SK-N-SH (cell line): ENCODE measurements around the gene BCAS3. TPM values are rescaled to one million over a fixed set of nuclear protein-coding genes. Genes with fewer than 3 reads are reported as not detected.

Experiments used
- CTCF ChIA-PET: fragments of 300-600, 350-600 bp; formaldehyde crosslinking; extraction: SDS; loops from one replicate; lab custom pipeline; 2021; lab: Yijun Ruan, JAX
- POLR2A ChIA-PET: fragments of 350-600 bp; sonication (Branson Sonifier 250); formaldehyde crosslinking; extraction: SDS; loops from one replicate; lab custom pipeline; 2020; ENCODE audit warnings: antibody characterized with exemption, inconsistent platforms; lab: Yijun Ruan, JAX
- DNase-seq: peaks from one replicate; pipeline ENCODE4 v3.0.0; 2012
- H2AFZ ChIP-seq: fragments of 200-600 bp; sonication (generic); 2 replicates; pipeline ENCODE4 v1.8.1; 2016; ENCODE audit warnings: antibody characterized with exemption, mild to moderate bottlenecking, low read depth
- H3F3A ChIP-seq: fragments of 200-600 bp; sonication (generic); replicated peaks from 2 replicates; pipeline ENCODE3; 2016; ENCODE audit warnings: antibody characterized with exemption, mild to moderate bottlenecking; ENCODE audit not compliant: insufficient read depth
- H3K27ac ChIP-seq, 2 experiments: fragments of 200-500 bp in 1 of 2; fragments of 200-600 bp in 1 of 2; sonication (Bioruptor generic) in 1 of 2; sonication (generic), shearing (Covaris generic) in 1 of 2; 2 replicates each; pipeline versions ENCODE4 v1.5.1 to v1.6.1; 2014 to 2016; ENCODE audit warnings: low read depth in 2 of 2, inconsistent platforms in 1 of 2, low read length in 1 of 2, mild to moderate bottlenecking in 1 of 2, mixed read lengths in 1 of 2
- H3K27me3 ChIP-seq: fragments of 200-600 bp; sonication (generic), shearing (Covaris generic); 2 replicates; pipeline ENCODE4 v1.6.1; 2016; ENCODE audit warnings: mixed run types; ENCODE audit not compliant: insufficient read depth
- H3K36me3 ChIP-seq, 2 experiments: fragments of 200-500 bp in 1 of 2; fragments of 200-600 bp in 1 of 2; sonication (Bioruptor generic) in 1 of 2; sonication (generic) in 1 of 2; replicated peaks in 1 of 2; 2 replicates each; pipeline versions ENCODE3 to v1.5.1; 2014 to 2016; ENCODE audit warnings: low read length in 1 of 2, mild to moderate bottlenecking in 1 of 2; ENCODE audit not compliant: insufficient read depth in 2 of 2, control insufficient read depth in 1 of 2
- H3K4me1 ChIP-seq, 2 experiments: fragments of 200-500 bp in 1 of 2; fragments of 200-600 bp in 1 of 2; sonication (Bioruptor generic) in 1 of 2; sonication (generic), shearing (Covaris generic) in 1 of 2; 2 replicates each; pipeline versions ENCODE4 v1.5.1 to v1.6.1; 2014 to 2016; ENCODE audit warnings: low read depth in 1 of 2, low read length in 1 of 2, mixed run types in 1 of 2; ENCODE audit not compliant: insufficient read depth in 2 of 2, control insufficient read depth in 1 of 2
- H3K4me2 ChIP-seq: fragments of 200-600 bp; sonication (generic), shearing (Covaris generic); 2 replicates; pipeline ENCODE4 v1.6.1; 2017; ENCODE audit warnings: mixed run types
- H3K4me3 ChIP-seq, 2 experiments: fragments of 200-500 bp in 1 of 2; fragments of 200-600 bp in 1 of 2; sonication (Bioruptor generic) in 1 of 2; sonication (generic), shearing (Covaris generic) in 1 of 2; 2 replicates each; pipeline versions ENCODE4 v1.5.1 to v1.8.1; 2014 to 2016; ENCODE audit warnings: low read depth in 2 of 2, inconsistent platforms in 1 of 2, low read length in 1 of 2, mild to moderate bottlenecking in 1 of 2, mixed read lengths in 1 of 2, moderate library complexity in 1 of 2
- H3K79me2 ChIP-seq: fragments of 200-600 bp; sonication (generic); 2 replicates; pipeline ENCODE4 v1.8.1; 2017; ENCODE audit warnings: mild to moderate bottlenecking; ENCODE audit not compliant: insufficient read depth
- H3K9ac ChIP-seq: fragments of 200-600 bp; sonication (generic); 2 replicates; pipeline ENCODE4 v1.6.1; 2017; ENCODE audit warnings: mixed run types
- H3K9me2 ChIP-seq: fragments of 200-600 bp; sonication (generic); 2 replicates; pipeline ENCODE4 v1.6.1; 2017; ENCODE audit warnings: mixed run types
- H3K9me3 ChIP-seq: fragments of 200-600 bp; sonication (generic); 2 replicates; pipeline ENCODE4 v1.6.1; 2017; ENCODE audit warnings: mixed run types, mild to moderate bottlenecking, moderate library complexity
- H4K20me1 ChIP-seq: fragments of 200-600 bp; sonication (generic); 2 replicates; pipeline ENCODE4 v1.6.1; 2017; ENCODE audit warnings: mild to moderate bottlenecking, mixed run types; ENCODE audit not compliant: insufficient read depth
- CHD2 ChIP-seq: fragments of 150-350 bp; IDR thresholded peaks from 2 replicates; pipeline ENCODE4 v1.6.1; 2018; ENCODE audit warnings: low read length; ENCODE audit not compliant: partially characterized antibody
- CTCF ChIP-seq: fragments of 200-600 bp; sonication (generic); IDR thresholded peaks from 2 replicates; pipeline ENCODE4 v1.6.1; 2017; ENCODE audit warnings: antibody characterized with exemption, mild to moderate bottlenecking, moderate library complexity
- ELF1 ChIP-seq: IDR thresholded peaks from 2 replicates; pipeline ENCODE4 v1.4.0; 2012
- EP300 ChIP-seq, 2 experiments: IDR thresholded peaks; 2 replicates each; pipeline versions ENCODE4 v1.4.0 to v1.6.1; 2012; ENCODE audit warnings: borderline replicate concordance in 1 of 2, low read depth in 1 of 2, low read length in 1 of 2
- EZH2phosphoT487 ChIP-seq: fragments of 200-600 bp; sonication (generic); IDR thresholded peaks from 2 replicates; pipeline ENCODE4 v1.6.1; 2017; ENCODE audit warnings: low read depth, mixed run types, mild to moderate bottlenecking, antibody characterized with exemption, moderate library complexity, borderline replicate concordance
- FOSL2 ChIP-seq: IDR thresholded peaks from 2 replicates; pipeline ENCODE4 v1.4.0; 2012; ENCODE audit warnings: low read depth, mild to moderate bottlenecking, moderate library complexity, borderline replicate concordance
- FOXJ3 ChIP-seq: sonication (generic); formaldehyde crosslinking; IDR thresholded peaks from 2 replicates; pipeline ENCODE4 v1.5.1; 2020; ENCODE audit warnings: mild to moderate bottlenecking, missing genetic modification reagents
- FOXM1 ChIP-seq: IDR thresholded peaks from 2 replicates; pipeline ENCODE4 v1.4.0; 2012; ENCODE audit warnings: low read depth, mild to moderate bottlenecking
- GATA2 ChIP-seq: sonication (generic); formaldehyde crosslinking; IDR thresholded peaks from 2 replicates; pipeline ENCODE4 v1.5.0; 2020; ENCODE audit warnings: mild to moderate bottlenecking, missing genetic modification reagents
- JUND ChIP-seq: IDR thresholded peaks from 2 replicates; pipeline ENCODE4 v1.4.0; 2012
- MAX ChIP-seq: IDR thresholded peaks from 2 replicates; pipeline ENCODE4 v1.4.0; 2012; ENCODE audit warnings: low read depth
- MEF2A ChIP-seq: IDR thresholded peaks from 2 replicates; pipeline ENCODE4 v1.4.0; 2012; ENCODE audit warnings: low read depth, borderline replicate concordance
- MXI1 ChIP-seq: IDR thresholded peaks from 2 replicates; pipeline ENCODE4 v1.6.1; 2012; ENCODE audit warnings: mild to moderate bottlenecking, low read depth, low read length, improper control_type of control experiment
- NFIC ChIP-seq: IDR thresholded peaks from 2 replicates; pipeline ENCODE4 v1.4.0; 2012; ENCODE audit warnings: borderline replicate concordance
- PBX3 ChIP-seq: IDR thresholded peaks from 2 replicates; pipeline ENCODE4; 2012
- POLR2AphosphoS5 ChIP-seq: IDR thresholded peaks from 2 replicates; pipeline ENCODE4 v1.6.1; 2012; ENCODE audit warnings: low read depth, low read length
- RCOR1 ChIP-seq: fragments of 150-350 bp; IDR thresholded peaks from 2 replicates; pipeline ENCODE4 v1.6.1; 2017; ENCODE audit warnings: antibody characterized with exemption, low read length
- RXRA ChIP-seq: IDR thresholded peaks from 2 replicates; pipeline ENCODE4 v1.4.0; 2012; ENCODE audit warnings: low read depth, mild to moderate bottlenecking, borderline replicate concordance
- TAF1 ChIP-seq: IDR thresholded peaks from 2 replicates; pipeline ENCODE4 v1.6.1; 2012; ENCODE audit warnings: low read depth, mild to moderate bottlenecking, low read length, moderate library complexity, borderline replicate concordance
- TCF12 ChIP-seq: IDR thresholded peaks from 2 replicates; pipeline ENCODE4 v1.4.0; 2012
- TEAD4 ChIP-seq: IDR thresholded peaks from 2 replicates; pipeline ENCODE4 v1.4.0; 2012; ENCODE audit warnings: mild to moderate bottlenecking, borderline replicate concordance; ENCODE audit not compliant: insufficient read depth
- USF1 ChIP-seq: IDR thresholded peaks from 2 replicates; pipeline ENCODE4 v1.4.0; 2012; ENCODE audit warnings: low read depth, borderline replicate concordance
- USF2 ChIP-seq: fragments of 150-350 bp; IDR thresholded peaks from 2 replicates; pipeline ENCODE4 v1.6.1; 2017; ENCODE audit warnings: antibody characterized with exemption, low read length, low read depth, borderline replicate concordance
- YY1 ChIP-seq: IDR thresholded peaks from 2 replicates; pipeline ENCODE4 v1.4.0; 2012; ENCODE audit warnings: low read depth, mild to moderate bottlenecking
- ZBTB33 ChIP-seq: IDR thresholded peaks from 2 replicates; pipeline ENCODE4 v1.4.0; 2012; ENCODE audit warnings: low read depth, borderline replicate concordance
- WGBS: methylation state at CpG from one replicate; pipeline ENCODE4 v1.1.6; 2017; ENCODE audit warnings: low lambda C conversion rate; 5-methylcytosine and 5-hydroxymethylcytosine counted together
- polyA plus RNA-seq, 3 experiments: library from polyadenylated mRNA; depleted of rRNA; stranded (reverse); fragments of >200 nt; gene quantifications; 2 replicates each; pipeline ENCODE4 v1.2.3, GENCODE V29; 2012

Gene BCAS3
- polyA plus RNA-seq, 1 of the 3 experiments (the other 2 are of a cell fraction) = 5.9 TPM

- CTCF ChIA-PET = interaction anchor here (0.8 to 2.5 kb wide), 15 partner anchors 11 to 267 kb away, joined by 3 to 13 read pairs (median 5); partner anchors contain the start of gene TBX2
- WGBS = 12% methylated on average over 11 of the region's 11 CpGs
- TF ChIP-seq FOXJ3 (CRISPR knock-in tag) = peak; percentile 100
- TF ChIP-seq USF2 = no peak
- peak; percentile 98 for TF ChIP-seq FOXM1
- TF ChIP-seq TCF12 = peak; percentile 100
- peak; percentile 41; the same call in 1 of the 2 replicates for TF ChIP-seq MEF2A
- 0 out of 2 replicates have a peak, but pooled peaks have one; percentile 60 for TF ChIP-seq MXI1
- TF ChIP-seq CHD2 = peak; percentile 96
- TF ChIP-seq MAX = peak; percentile 80; the same call in 1 of the 2 replicates
- peak; percentile 93 for TF ChIP-seq JUND
- no peak for TF ChIP-seq EZH2phosphoT487
- TF ChIP-seq TEAD4 = peak; percentile 99
- no peak; the same call in 1 of the 2 replicates for TF ChIP-seq YY1
- peak; percentile 96 for TF ChIP-seq GATA2 (CRISPR knock-in tag)
- peak; percentile 97 for TF ChIP-seq RXRA
- TF ChIP-seq CTCF = no peak
- TF ChIP-seq TAF1 = peak; percentile 66
- peak; percentile 99 for TF ChIP-seq POLR2AphosphoS5
- peak; percentile 99 for TF ChIP-seq PBX3
- peak; percentile 20; the same call in 1 of the 2 replicates for TF ChIP-seq FOSL2
- peak; percentile 87 for TF ChIP-seq ZBTB33
- no peak for TF ChIP-seq USF1
- TF ChIP-seq ELF1 = peak; percentile 59; the same call in 1 of the 2 replicates
- peak; percentile 98 to 99 for TF ChIP-seq EP300 (IDR thresholded peaks at IDR 0.05; ENCODE audit: borderline replicate concordance in 1 of 2, low read depth in 1 of 2, low read length in 1 of 2)
- peak; percentile 92 for TF ChIP-seq NFIC
- TF ChIP-seq RCOR1 = peak; percentile 90
Observed at GRCh38 chr17:61144617-61145564, 467.2 kb downstream of the BCAS3 start.

More at GRCh38 chr17:61144617-61145564, 467.2 kb downstream of the BCAS3 start:
- Histone ChIP-seq H3F3A (peaks cover 59% of the 10 kb centered on the region), H3K79me2 (no peaks in the 10 kb centered on the region), H4K20me1 (no peaks in the 10 kb centered on the region), H3K27ac (peak overlapping the region; percentile 91 to 94), H3K9me2 (no peaks in the 10 kb centered on the region), H3K4me1 (peaks cover 42 to 58% of the 10 kb centered on the region in 2 experiments), H3K4me2 (peak overlapping the region; percentile 71), H2AFZ (peak overlapping the region; percentile 88; the same call in 1 of the 2 replicates), H3K36me3 (no peaks in the 10 kb centered on the region), H3K9ac (peak overlapping the region; percentile 60), H3K4me3 (peak overlapping the region; percentile 4 to 45; a peak in 3 of 4 replicates), H3K9me3 (no peaks in the 10 kb centered on the region), H3K27me3 (no peaks in the 10 kb centered on the region)
- POLR2A ChIA-PET = interaction anchor here (0.6 to 2.4 kb wide), 12 partner anchors 11 to 424 kb away, joined by 3 to 10 read pairs (median 3); partner anchors contain the start of gene TBX2
- DNase-seq = peak; percentile 84
